Naive thymus-derived CD4-positive, alpha-beta T cell (primary cell): ENCODE data around the gene PDK2. TPM values are rescaled to one million over a fixed set of nuclear protein-coding genes. Genes with fewer than 3 reads are reported as not detected.

Source experiments
- ATAC-seq: fragments of 150-1000 bp; cut with Tn5 transposase; 2 replicates; pipeline ENCODE4 v1.10.0; 2021; ENCODE audit warnings: mild to moderate bottlenecking, moderate library complexity
- CTCF ChIA-PET: fragments of 350-600 bp; sonication (Branson Sonifier 250); formaldehyde crosslinking; loops from one replicate; lab custom pipeline; 2021; ENCODE audit warnings: antibody characterized with exemption; lab: Charles Lee
- POLR2A ChIA-PET: fragments of 350-600 bp; sonication (Branson Sonifier 250); formaldehyde crosslinking; loops from one replicate; lab custom pipeline; 2021; ENCODE audit warnings: antibody characterized with exemption, inconsistent platforms; lab: Charles Lee
- DNase-seq, 9 donors: peaks; one replicate each; pipeline versions ENCODE4 v3.0.0 to v3.0.0-alpha.2; 2020 to 2022; ENCODE audit warnings: mixed read lengths in 1 of 9
- H3K27ac ChIP-seq: one replicate; pipeline ENCODE4 v1.7.0; 2013; ENCODE audit warnings: mild to moderate bottlenecking, low read depth, low read length, moderate library complexity
- H3K27me3 ChIP-seq, 2 donors: one replicate each; pipeline ENCODE4 v1.7.0; 2013; ENCODE audit warnings: low read length in 2 of 2, mild to moderate bottlenecking in 2 of 2, moderate library complexity in 2 of 2; ENCODE audit not compliant: control insufficient read depth in 2 of 2, insufficient read depth in 2 of 2
- H3K36me3 ChIP-seq, 3 experiments: 1 replicate in 2 of 3; 2 replicates in 1 of 3; pipeline ENCODE4 v1.7.0; 2013; ENCODE audit warnings: low read length in 3 of 3, mild to moderate bottlenecking in 3 of 3, moderate library complexity in 1 of 3; ENCODE audit not compliant: insufficient read depth in 3 of 3, control insufficient read depth in 2 of 3
- H3K4me1 ChIP-seq, 2 donors: one replicate each; pipeline ENCODE4 v1.7.0; 2013; ENCODE audit warnings: low read length in 2 of 2, mild to moderate bottlenecking in 2 of 2, moderate library complexity in 1 of 2; ENCODE audit not compliant: control insufficient read depth in 2 of 2, insufficient read depth in 2 of 2
- H3K4me3 ChIP-seq: 2 replicates; pipeline ENCODE4 v1.7.0; 2013; ENCODE audit warnings: mild to moderate bottlenecking, low read length
- H3K9me3 ChIP-seq, 3 experiments: 1 replicate in 2 of 3; 2 replicates in 1 of 3; pipeline ENCODE4 v1.7.0; 2013; ENCODE audit warnings: low read length in 3 of 3; ENCODE audit not compliant: control insufficient read depth in 2 of 3
- H3K27ac Mint-ChIP-seq, 9 donors: one replicate each; pipeline ENCODE4 v1.8.0; 2020 to 2022; ENCODE audit warnings: mixed read lengths in 9 of 9, mild to moderate bottlenecking in 8 of 9, moderate library complexity in 5 of 9, inconsistent platforms in 2 of 9
- H3K27me3 Mint-ChIP-seq, 5 donors: one replicate each; pipeline ENCODE4 v1.8.0; 2021 to 2022; ENCODE audit warnings: mixed read lengths in 5 of 5, mild to moderate bottlenecking in 1 of 5
- H3K36me3 Mint-ChIP-seq, 5 donors: one replicate each; pipeline ENCODE4 v1.8.0; 2020 to 2022; ENCODE audit warnings: mixed read lengths in 5 of 5, mild to moderate bottlenecking in 3 of 5, inconsistent platforms in 1 of 5
- H3K4me1 Mint-ChIP-seq, 7 donors: one replicate each; pipeline ENCODE4 v1.8.0; 2020 to 2022; ENCODE audit warnings: mixed read lengths in 7 of 7, mild to moderate bottlenecking in 3 of 7, inconsistent platforms in 1 of 7
- H3K4me3 Mint-ChIP-seq, 10 donors: one replicate each; pipeline ENCODE4 v1.8.0; 2020 to 2022; ENCODE audit warnings: mild to moderate bottlenecking in 10 of 10, mixed read lengths in 10 of 10, moderate library complexity in 6 of 10, inconsistent platforms in 2 of 10
- H3K9me3 Mint-ChIP-seq, 11 donors: one replicate each; pipeline ENCODE4 v1.8.0; 2020 to 2022; ENCODE audit warnings: mixed read lengths in 11 of 11, mild to moderate bottlenecking in 4 of 11, inconsistent platforms in 1 of 11, moderate library complexity in 1 of 11
- intact Hi-C, 2 donors: fragments of 100-400 bp; cut with micrococcal nuclease; formaldehyde crosslinking; loops; one replicate each; pipeline ENCODE4 v1.15.1; 2023
- polyA plus RNA-seq, 2 donors: library from polyadenylated mRNA; unstranded; fragments of 300-500 nt; fragmentation: Illumina TruSeq; gene quantifications; one replicate each; pipeline ENCODE4 v1.2.3, GENCODE V29; 2021
- total RNA-seq, 6 experiments: library from RNA in 5 of 6; stranded (reverse) in 5 of 6; gene quantifications; 1 replicate in 5 of 6; 2 replicates in 1 of 6; pipeline ENCODE4 v1.2.3 and lab custom pipeline; 2021 to 2026

PDK2 gene
- total and polyA plus RNA-seq, 7 experiments from 2014 or later = 16.7 to 50.4 (median 37.2) TPM

- Mint-ChIP-seq H3K4me1 (peaks cover 7 to 18% (median 13%) of the 10 kb centered on the region in 7 donors), H3K4me3 (peak overlapping the region in 1 of 10 donors; percentile 20), H3K27ac (no peak overlapping the region), H3K27me3 (peaks cover 24 to 76% (median 32%) of the 10 kb centered on the region in 5 donors), H3K36me3 (no peaks in the 10 kb centered on the region), H3K9me3 (peaks cover 0 to 5% (median 0%) of the 10 kb centered on the region in 11 donors)
- H3K9me3 ChIP-seq = no peaks in the 10 kb centered on the region
- H3K27ac ChIP-seq = no peak overlapping the region
- H3K27me3 ChIP-seq = peaks cover 4 to 9% of the 10 kb centered on the region in 2 donors
- intact Hi-C loops = no loop called here
- H3K4me1 ChIP-seq = peaks cover 0 to 4% of the 10 kb centered on the region in 2 donors
- H3K36me3 ChIP-seq = no peaks in the 10 kb centered on the region
- ChIA-PET CTCF (interaction anchor here (1.7 kb wide), 1 partner anchor 25 kb away, joined by 6 read pairs; no protein-coding TSS in a partner anchor), POLR2A (interaction anchor here (0.7 kb wide), 1 partner anchor 27 kb away, joined by 4 read pairs; no protein-coding TSS in a partner anchor)
- ATAC-seq (no peak), DNase-seq (no peak)
- no peak overlapping the region for H3K4me3 ChIP-seq
These were observed 23.7 kb downstream of the PDK2 start for GRCh38 chr17:50118828-50119218.

- CTCF ChIA-PET = interaction anchor here (1.0 kb wide), 1 partner anchor 49 kb away, joined by 3 read pairs; no protein-coding TSS in a partner anchor
- H3K27ac Mint-ChIP-seq = no peak overlapping the region
- Histone ChIP-seq H3K27me3 (peaks cover 4 to 9% of the 10 kb centered on the region in 2 donors), H3K4me3 (no peak overlapping the region), H3K4me1 (peaks cover 0 to 4% of the 10 kb centered on the region in 2 donors), H3K36me3 (no peaks in the 10 kb centered on the region), H3K27ac (no peak overlapping the region), H3K9me3 (no peaks in the 10 kb centered on the region)
- POLR2A ChIA-PET = no interaction called here
- no peak overlapping the region for H3K4me3 Mint-ChIP-seq
- no peaks in the 10 kb centered on the region for H3K36me3 Mint-ChIP-seq
- peaks cover 0 to 9% (median 7%) of the 10 kb centered on the region in 7 donors for H3K4me1 Mint-ChIP-seq
- no peak for DNase-seq
- intact Hi-C loops = no loop called here
- H3K9me3 Mint-ChIP-seq = peaks cover 0 to 7% (median 0%) of the 10 kb centered on the region in 11 donors
- peaks cover 18 to 74% (median 26%) of the 10 kb centered on the region in 5 donors for H3K27me3 Mint-ChIP-seq
- no peak for ATAC-seq
These were observed 25.5 kb downstream of the PDK2 start for GRCh38 chr17:50120475-50121253.

- Histone ChIP-seq H3K4me3 (no peak overlapping the region), H3K9me3 (no peaks in the 10 kb centered on the region), H3K36me3 (no peaks in the 10 kb centered on the region), H3K27ac (no peak overlapping the region), H3K4me1 (no peaks in the 10 kb centered on the region), H3K27me3 (no peaks in the 10 kb centered on the region)
- H3K27me3 Mint-ChIP-seq = peaks cover 18 to 68% (median 19%) of the 10 kb centered on the region in 5 donors
- H3K4me1 Mint-ChIP-seq = peaks cover 0 to 5% (median 3%) of the 10 kb centered on the region in 7 donors
- DNase-seq (no peak), ATAC-seq (no peak)
- peaks cover 0 to 5% (median 0%) of the 10 kb centered on the region in 11 donors for H3K9me3 Mint-ChIP-seq
- intact Hi-C loops = no loop called here
- CTCF ChIA-PET = interaction anchor here (0.6 to 1.0 kb wide), 4 partner anchors 16 to 93 kb away, joined by 3 read pairs; no protein-coding TSS in a partner anchor
- POLR2A ChIA-PET = interaction anchor here (1.0 kb wide), 1 partner anchor 11 kb away, joined by 3 read pairs; no protein-coding TSS in a partner anchor
- no peak overlapping the region for H3K27ac Mint-ChIP-seq
- H3K36me3 Mint-ChIP-seq = no peaks in the 10 kb centered on the region
- H3K4me3 Mint-ChIP-seq = no peak overlapping the region
These were observed 27.8 kb downstream of the PDK2 start for GRCh38 chr17:50122945-50123344.

GRCh38 chr17:50123649-50124349 is 28.6 kb downstream of the PDK2 start:
- ATAC-seq (no peak), DNase-seq (no peak)
- Histone ChIP-seq H3K4me3 (no peak overlapping the region), H3K36me3 (no peaks in the 10 kb centered on the region), H3K27me3 (peaks cover 0 to 4% of the 10 kb centered on the region in 2 donors), H3K27ac (no peak overlapping the region), H3K4me1 (peaks cover 0 to 4% of the 10 kb centered on the region in 2 donors), H3K9me3 (no peaks in the 10 kb centered on the region)
- Mint-ChIP-seq H3K36me3 (peaks cover 0 to 2% (median 0%) of the 10 kb centered on the region in 5 donors), H3K27me3 (peaks cover 15 to 68% (median 18%) of the 10 kb centered on the region in 5 donors), H3K4me3 (no peak overlapping the region), H3K27ac (no peak overlapping the region), H3K4me1 (peaks cover 4 to 14% (median 9%) of the 10 kb centered on the region in 7 donors), H3K9me3 (peaks cover 0 to 8% (median 0%) of the 10 kb centered on the region in 11 donors)
- POLR2A ChIA-PET = interaction anchor here (1.0 kb wide), 1 partner anchor 12 kb away, joined by 3 read pairs; no protein-coding TSS in a partner anchor
- CTCF ChIA-PET = interaction anchor here (0.7 to 1.0 kb wide), 2 partner anchors 15 to 30 kb away, joined by 3 read pairs; no protein-coding TSS in a partner anchor
- intact Hi-C loops = no loop called here

- H3K4me3 Mint-ChIP-seq = no peak overlapping the region
- H3K9me3 Mint-ChIP-seq = peaks cover 0 to 8% (median 0%) of the 10 kb centered on the region in 11 donors
- no peaks in the 10 kb centered on the region for H3K36me3 ChIP-seq
- DNase-seq (no peak), ATAC-seq (no peak)
- intact Hi-C loops = no loop called here
- no peak overlapping the region for H3K27ac ChIP-seq
- peaks cover 6 to 18% (median 10%) of the 10 kb centered on the region in 7 donors for H3K4me1 Mint-ChIP-seq
- no peak overlapping the region for H3K27ac Mint-ChIP-seq
- no peaks in the 10 kb centered on the region for H3K9me3 ChIP-seq
- ChIA-PET POLR2A (no interaction called here), CTCF (interaction anchor here (0.6 to 0.7 kb wide), 2 partner anchors 25 to 140 kb away, joined by 3 read pairs; partner anchors contain the start of gene PPP1R9B)
- H3K4me1 ChIP-seq = peaks cover 4% of the 10 kb centered on the region in 2 donors
- peaks cover 4 to 58% (median 17%) of the 10 kb centered on the region in 5 donors for H3K27me3 Mint-ChIP-seq
- H3K4me3 ChIP-seq = no peak overlapping the region
- peaks cover 0 to 2% (median 0%) of the 10 kb centered on the region in 5 donors for H3K36me3 Mint-ChIP-seq
- H3K27me3 ChIP-seq = peaks cover 0 to 4% of the 10 kb centered on the region in 2 donors
These were observed 30.4 kb downstream of the PDK2 start for GRCh38 chr17:50125420-50125997.
